ENCODE data around the gene SPINK13. TPM values are rescaled to one million over a fixed set of nuclear protein-coding genes. Genes with fewer than 3 reads are reported as not detected.

SPINK13 gene
- total RNA-seq, 1 experiment from 2014 or later, result not detected

GRCh38 chr5:148237785-148238417, 30.7 kb upstream of the SPINK13 start:
- BruUV-seq (replicated peaks), result no TSS peak

GRCh38 chr5:148238418-148238794, 30.2 kb upstream of the SPINK13 start, which contains the start of gene MARCOL:
Gene MARCOL (plus strand): TSS chr5:148238525. CDS start chr5:148238598, 73 bp downstream.
- no peak within 1 kb of the TSS for H3K4me3 Mint-ChIP-seq (ENCODE audit: unreplicated experiment)
- no TSS peak for BruUV-seq (replicated peaks)
- no peak for TF ChIP-seq CTCF (IDR thresholded peaks at IDR 0.05; ENCODE audit: insufficient read depth in 1 of 2, low read depth in 1 of 2, low read length in 1 of 2, severe bottlenecking in 1 of 2, unreplicated experiment in 1 of 2)
- Histone ChIP-seq H3K9me3 (no peaks in the 10 kb centered on the region), H3K4me1 (no peaks in the 10 kb centered on the region), H3K4me3 (ENCODE audit: low read depth, low read length) (no peak within 1 kb of the TSS), H3K36me3 (ENCODE audit: control insufficient read depth, insufficient read depth, low read length) (no peaks in the 10 kb centered on the region), H3K27me3 (replicated peaks; ENCODE audit: control insufficient read depth, insufficient read depth, low read length) (no peaks in the 10 kb centered on the region)
- no peaks in the 10 kb centered on the region for H3K36me3 Mint-ChIP-seq (ENCODE audit: insufficient read depth, unreplicated experiment)
- POLR2A ChIA-PET, result no interaction called here
- no peak within 1 kb of the TSS for H3K27ac Mint-ChIP-seq (ENCODE audit: unreplicated experiment)
- CTCF ChIA-PET, result no interaction called here
- no peaks in the 10 kb centered on the region for H3K9me3 Mint-ChIP-seq (ENCODE audit: unreplicated experiment)
- H3K4me1 Mint-ChIP-seq (ENCODE audit: low read depth, unreplicated experiment), result no peaks in the 10 kb centered on the region
- intact Hi-C loops (cut with micrococcal nuclease; ENCODE audit: unreplicated experiment), result no loop called here
- DNase-seq, result no peak
- H3K27me3 Mint-ChIP-seq (ENCODE audit: insufficient read depth, unreplicated experiment), result peaks cover 10% of the 10 kb centered on the region

More at GRCh38 chr5:148237785-148238417, 30.7 kb upstream of the SPINK13 start:
- H3K27me3 ChIP-seq (replicated peaks; ENCODE audit: control insufficient read depth, insufficient read depth, low read length), result no peaks in the 10 kb centered on the region
- no peaks in the 10 kb centered on the region for H3K9me3 ChIP-seq
- intact Hi-C loops (cut with micrococcal nuclease; ENCODE audit: unreplicated experiment), result no loop called here
- no peak for TF ChIP-seq CTCF (IDR thresholded peaks at IDR 0.05; ENCODE audit: insufficient read depth in 1 of 2, low read depth in 1 of 2, low read length in 1 of 2, severe bottlenecking in 1 of 2, unreplicated experiment in 1 of 2)
- Mint-ChIP-seq H3K4me3 (ENCODE audit: unreplicated experiment) (no peak overlapping the region), H3K9me3 (ENCODE audit: unreplicated experiment) (no peaks in the 10 kb centered on the region), H3K36me3 (ENCODE audit: insufficient read depth, unreplicated experiment) (no peaks in the 10 kb centered on the region), H3K4me1 (ENCODE audit: low read depth, unreplicated experiment) (no peaks in the 10 kb centered on the region), H3K27me3 (ENCODE audit: insufficient read depth, unreplicated experiment) (peaks cover 10% of the 10 kb centered on the region), H3K27ac (ENCODE audit: unreplicated experiment) (no peak overlapping the region)
- ChIA-PET CTCF (no interaction called here), POLR2A (no interaction called here)
- H3K4me3 ChIP-seq (ENCODE audit: low read depth, low read length), result no peak overlapping the region
- H3K4me1 ChIP-seq, result no peaks in the 10 kb centered on the region
- H3K36me3 ChIP-seq (ENCODE audit: control insufficient read depth, insufficient read depth, low read length), result no peaks in the 10 kb centered on the region
- no peak for DNase-seq

GRCh38 chr5:148248894-148249293, 19.7 kb upstream of the SPINK13 start:
- DNase-seq, result no peak
- H3K4me1 ChIP-seq, result no peaks in the 10 kb centered on the region
- intact Hi-C loops (cut with micrococcal nuclease; ENCODE audit: unreplicated experiment), result no loop called here
- H3K36me3 ChIP-seq (ENCODE audit: control insufficient read depth, insufficient read depth, low read length), result no peaks in the 10 kb centered on the region
- no peak overlapping the region for H3K4me3 Mint-ChIP-seq (ENCODE audit: unreplicated experiment)
- H3K9me3 ChIP-seq, result no peaks in the 10 kb centered on the region
- H3K27me3 Mint-ChIP-seq (ENCODE audit: insufficient read depth, unreplicated experiment), result peaks cover 8% of the 10 kb centered on the region
- H3K4me3 ChIP-seq (ENCODE audit: low read depth, low read length), result no peak overlapping the region
- H3K27me3 ChIP-seq (replicated peaks; ENCODE audit: control insufficient read depth, insufficient read depth, low read length), result no peaks in the 10 kb centered on the region
- no peaks in the 10 kb centered on the region for H3K9me3 Mint-ChIP-seq (ENCODE audit: unreplicated experiment)
- no peaks in the 10 kb centered on the region for H3K4me1 Mint-ChIP-seq (ENCODE audit: low read depth, unreplicated experiment)
- no peak overlapping the region for H3K27ac Mint-ChIP-seq (ENCODE audit: unreplicated experiment)
- no peak for TF ChIP-seq CTCF (IDR thresholded peaks at IDR 0.05; ENCODE audit: insufficient read depth in 1 of 2, low read depth in 1 of 2, low read length in 1 of 2, severe bottlenecking in 1 of 2, unreplicated experiment in 1 of 2)
- BruUV-seq (replicated peaks), result no TSS peak
- H3K36me3 Mint-ChIP-seq (ENCODE audit: insufficient read depth, unreplicated experiment), result no peaks in the 10 kb centered on the region
- ChIA-PET CTCF (no interaction called here), POLR2A (no interaction called here)

All from Caco-2 (cell line).